Smooth muscle cell (in vitro differentiated cells): Measurements from ENCODE around the gene SEPTIN5. TPM values are rescaled to one million over a fixed set of nuclear protein-coding genes. Genes with fewer than 3 reads are reported as not detected.

Source experiments
- DNase-seq: peaks from one replicate; lab custom pipeline; 2025; ENCODE audit not compliant: unreplicated experiment; lab: John Stamatoyannopoulos, UW
- H2AFZ ChIP-seq: fragments of 200-600 bp; sonication (generic); 2 replicates; pipeline ENCODE4 v1.6.0; 2016; ENCODE audit warnings: antibody characterized with exemption, low read depth, mild to moderate bottlenecking
- H3F3A ChIP-seq: fragments of 200-600 bp; sonication (generic); 2 replicates; pipeline ENCODE4 v1.6.0; 2017; ENCODE audit warnings: antibody characterized with exemption, low read depth
- H3K27ac ChIP-seq: fragments of 200-600 bp; sonication (generic); 2 replicates; pipeline ENCODE4 v1.5.1; 2016; ENCODE audit warnings: low read depth, mild to moderate bottlenecking
- H3K27me3 ChIP-seq: fragments of 200-600 bp; sonication (generic); 2 replicates; pipeline ENCODE4 v1.6.1; 2016; ENCODE audit warnings: low read depth, mild to moderate bottlenecking
- H3K36me3 ChIP-seq: fragments of 200-600 bp; sonication (generic); 2 replicates; pipeline ENCODE4 v1.5.1; 2016; ENCODE audit warnings: low read depth
- H3K4me1 ChIP-seq: fragments of 200-600 bp; sonication (generic); 2 replicates; pipeline ENCODE4 v1.5.1; 2016; ENCODE audit warnings: low read depth
- H3K4me2 ChIP-seq: fragments of 200-600 bp; sonication (generic); 2 replicates; pipeline ENCODE4 v1.6.0; 2016; ENCODE audit warnings: mild to moderate bottlenecking
- H3K4me3 ChIP-seq: fragments of 200-600 bp; sonication (generic); 2 replicates; pipeline ENCODE4 v1.5.1; 2016; ENCODE audit warnings: mild to moderate bottlenecking
- H3K79me2 ChIP-seq: fragments of 200-600 bp; sonication (generic); 2 replicates; pipeline ENCODE4 v1.6.0; 2016; ENCODE audit warnings: low read depth, mild to moderate bottlenecking
- H3K9ac ChIP-seq: fragments of 200-600 bp; sonication (generic); 2 replicates; pipeline ENCODE4 v1.6.0; 2016; ENCODE audit warnings: low read depth
- H3K9me3 ChIP-seq: fragments of 200-600 bp; sonication (generic); replicated peaks from 2 replicates; pipeline ENCODE4 v1.5.1; 2016; ENCODE audit warnings: low read depth
- H4K20me1 ChIP-seq: fragments of 200-600 bp; sonication (generic); 2 replicates; pipeline ENCODE4 v1.6.0; 2016; ENCODE audit warnings: low read depth
- WGBS: methylation state at CpG from one replicate; pipeline ENCODE4 v1.1.7; 2016; ENCODE audit warnings: low lambda C conversion rate; 5-methylcytosine and 5-hydroxymethylcytosine counted together
- polyA plus RNA-seq: library from polyadenylated mRNA; unstranded; fragments of >200 nt; fragmentation: Nextera tagmentation; extraction: Ambion mirVana; gene quantifications from 2 replicates; pipeline ENCODE4 v1.2.1, GENCODE V29; 2016
- total RNA-seq: library from RNA; depleted of rRNA; stranded (reverse); fragments of >200 nt; gene quantifications from 2 replicates; pipeline ENCODE4 v1.2.3, GENCODE V29; 2014
- TF ChIP-seq, protein P1 (sequence below): fragments of 200-600 bp; sonication (generic); IDR thresholded peaks from 2 replicates; pipeline ENCODE4 v1.5.1; 2017; ENCODE audit warnings: borderline replicate concordance, mild to moderate bottlenecking, antibody characterized with exemption; ENCODE audit not compliant: insufficient read depth, poor library complexity, severe bottlenecking

The SEPTIN5 gene
- total and polyA plus RNA-seq, 2 experiments from 2014 or later = 26.6 to 64.1 TPM

DNA sequence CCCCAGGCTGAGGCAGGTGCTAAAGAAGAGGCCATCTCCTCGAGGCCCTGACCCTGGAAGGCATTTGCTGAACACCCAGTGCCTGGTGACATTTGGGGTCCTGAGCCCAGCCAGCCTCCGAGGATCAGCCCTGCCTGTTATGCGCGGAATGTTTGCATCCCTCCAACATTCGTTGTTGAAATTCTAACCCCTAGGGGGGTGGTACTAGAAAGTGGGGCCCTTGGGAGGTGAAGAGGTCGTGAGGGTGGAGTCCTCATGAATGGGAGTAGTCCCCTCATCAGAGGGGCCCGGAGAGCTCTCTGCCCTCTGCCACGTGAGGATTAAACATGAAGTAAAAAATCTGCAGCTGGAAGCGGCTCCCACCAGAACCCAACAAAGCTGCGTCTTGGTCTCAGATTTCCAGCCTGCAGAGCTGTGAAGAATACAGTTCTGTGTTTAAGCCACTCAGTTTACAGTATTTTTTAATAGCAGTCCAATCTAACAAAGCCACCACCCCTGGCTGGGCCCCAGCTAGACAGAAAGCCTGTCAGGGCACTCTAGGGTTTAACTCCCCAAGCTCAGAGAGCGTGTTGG, 35.3 kb upstream of the SEPTIN5 start:
- Histone ChIP-seq H3K4me2 (no peak overlapping the region), H3K27me3 (no peaks in the 10 kb centered on the region), H3K9me3 (no peaks in the 10 kb centered on the region), H3K36me3 (no peaks in the 10 kb centered on the region), H3K27ac (no peak overlapping the region), H2AFZ (no peak overlapping the region), H3K9ac (no peak overlapping the region), H3K4me3 (no peak overlapping the region), H3K79me2 (no peaks in the 10 kb centered on the region), H4K20me1 (no peaks in the 10 kb centered on the region), H3K4me1 (no peaks in the 10 kb centered on the region), H3F3A (no peaks in the 10 kb centered on the region)
- no peak for DNase-seq
- TF ChIP-seq, protein P1, sequence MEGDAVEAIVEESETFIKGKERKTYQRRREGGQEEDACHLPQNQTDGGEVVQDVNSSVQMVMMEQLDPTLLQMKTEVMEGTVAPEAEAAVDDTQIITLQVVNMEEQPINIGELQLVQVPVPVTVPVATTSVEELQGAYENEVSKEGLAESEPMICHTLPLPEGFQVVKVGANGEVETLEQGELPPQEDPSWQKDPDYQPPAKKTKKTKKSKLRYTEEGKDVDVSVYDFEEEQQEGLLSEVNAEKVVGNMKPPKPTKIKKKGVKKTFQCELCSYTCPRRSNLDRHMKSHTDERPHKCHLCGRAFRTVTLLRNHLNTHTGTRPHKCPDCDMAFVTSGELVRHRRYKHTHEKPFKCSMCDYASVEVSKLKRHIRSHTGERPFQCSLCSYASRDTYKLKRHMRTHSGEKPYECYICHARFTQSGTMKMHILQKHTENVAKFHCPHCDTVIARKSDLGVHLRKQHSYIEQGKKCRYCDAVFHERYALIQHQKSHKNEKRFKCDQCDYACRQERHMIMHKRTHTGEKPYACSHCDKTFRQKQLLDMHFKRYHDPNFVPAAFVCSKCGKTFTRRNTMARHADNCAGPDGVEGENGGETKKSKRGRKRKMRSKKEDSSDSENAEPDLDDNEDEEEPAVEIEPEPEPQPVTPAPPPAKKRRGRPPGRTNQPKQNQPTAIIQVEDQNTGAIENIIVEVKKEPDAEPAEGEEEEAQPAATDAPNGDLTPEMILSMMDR = no peak
- WGBS = 66% methylated on average over 11 of the region's 11 CpGs

DNA sequence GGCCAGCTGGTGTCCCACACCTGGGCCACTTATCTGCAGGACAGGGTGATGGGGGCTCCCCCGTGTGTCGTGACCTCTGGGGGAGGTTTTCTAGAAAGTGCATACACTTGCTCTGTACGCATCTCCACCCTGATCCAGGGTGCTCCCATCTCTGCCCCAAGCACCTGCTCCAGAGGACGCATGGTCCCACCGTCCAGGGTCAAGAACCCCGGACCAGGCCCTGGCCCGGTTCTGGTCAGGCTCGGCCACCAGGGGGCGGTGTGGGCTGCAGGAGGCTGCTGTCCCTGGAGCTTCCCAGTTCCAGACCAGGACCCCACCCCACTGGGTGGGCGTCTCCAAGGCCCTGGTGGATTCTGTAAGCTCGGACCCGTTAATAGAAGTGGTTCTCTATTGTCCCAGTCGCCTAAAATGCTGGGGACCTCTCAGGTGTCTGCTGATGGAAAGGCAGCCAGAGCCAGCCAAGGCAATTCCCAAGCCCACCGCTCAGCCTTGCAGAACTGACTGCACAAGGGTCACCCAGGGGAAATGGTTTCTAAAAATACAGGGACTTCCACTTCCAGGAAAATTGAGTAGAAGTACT, 34.7 kb upstream of the SEPTIN5 start:
- no peaks in the 10 kb centered on the region for H3K9me3 ChIP-seq
- TF ChIP-seq, protein P1 = peak; percentile 65
- no peak overlapping the region for H3K4me2 ChIP-seq
- no peak overlapping the region for H3K9ac ChIP-seq
- H3K27ac ChIP-seq = no peak overlapping the region
- no peaks in the 10 kb centered on the region for H3K4me1 ChIP-seq
- no peak for DNase-seq
- no peaks in the 10 kb centered on the region for H3K79me2 ChIP-seq
- no peaks in the 10 kb centered on the region for H3K36me3 ChIP-seq
- no peak overlapping the region for H2AFZ ChIP-seq
- H3K4me3 ChIP-seq = no peak overlapping the region
- no peaks in the 10 kb centered on the region for H4K20me1 ChIP-seq
- H3F3A ChIP-seq = no peaks in the 10 kb centered on the region
- H3K27me3 ChIP-seq = no peaks in the 10 kb centered on the region
- WGBS = 45% methylated on average over 13 of the region's 14 CpGs

GRCh38 chr22:19680287-19680881, 33.9 kb upstream of the SEPTIN5 start:
- Histone ChIP-seq H3K79me2 (no peaks in the 10 kb centered on the region), H3K9me3 (no peaks in the 10 kb centered on the region), H3K4me2 (no peak overlapping the region), H3K4me3 (no peak overlapping the region), H3K27ac (no peak overlapping the region), H3K9ac (no peak overlapping the region), H4K20me1 (no peaks in the 10 kb centered on the region), H3F3A (no peaks in the 10 kb centered on the region), H2AFZ (no peak overlapping the region), H3K4me1 (no peaks in the 10 kb centered on the region), H3K27me3 (no peaks in the 10 kb centered on the region), H3K36me3 (no peaks in the 10 kb centered on the region)
- no peak for DNase-seq
- WGBS = 96% methylated on average over 16 of the region's 16 CpGs
- TF ChIP-seq, protein P1 = no peak
